Measurements from ENCODE around the gene MYH11. TPM values are rescaled to one million over a fixed set of nuclear protein-coding genes. Genes with fewer than 3 reads are reported as not detected.

Gene MYH11
- total and polyA plus RNA-seq, 2 of the 13 experiments (the other 11 are each of a cell fraction or from before 2014, with no cell fraction given): not detected

GRCh38 chr16:15672514-15673167 is 184.2 kb downstream of the MYH11 start (continued):
- TF ChIP-seq ZXDC (CRISPR knock-in tag; IDR thresholded peaks at IDR 0.05): no peak
- peak; percentile 88 for TF ChIP-seq NR2F6 (IDR thresholded peaks at IDR 0.05)
- peak; percentile 93 for TF ChIP-seq NR2F6 (CRISPR knock-in tag; IDR thresholded peaks at IDR 0.05)
- peak; percentile 85 for TF ChIP-seq FOXA1 (IDR thresholded peaks at IDR 0.05)
- peak; percentile 97 for TF ChIP-seq FOXA1 (CRISPR knock-in tag; IDR thresholded peaks at IDR 0.05)
- TF ChIP-seq ARNT2 (CRISPR knock-in tag; IDR thresholded peaks at IDR 0.05; ENCODE audit: low read depth): peak; percentile 80; the same call in 1 of the 2 replicates
- 0 out of 2 replicates have a peak, but pooled peaks have one; percentile 72 for TF ChIP-seq PAWR (CRISPR knock-in tag; IDR thresholded peaks at IDR 0.05; ENCODE audit: borderline replicate concordance)
- TF ChIP-seq ZNF800 (CRISPR knock-in tag; IDR thresholded peaks at IDR 0.05): peak; percentile 88
- TF ChIP-seq RAD51 (IDR thresholded peaks at IDR 0.05; ENCODE audit: borderline replicate concordance): no peak
- TF ChIP-seq ATF2 (CRISPR knock-in tag; IDR thresholded peaks at IDR 0.05): peak; percentile 100
- TF ChIP-seq CSRNP2 (CRISPR knock-in tag; conservative IDR thresholded peaks at IDR 0.05; ENCODE audit: low read depth): no peak
- TF ChIP-seq FIP1L1 (IDR thresholded peaks at IDR 0.05; ENCODE audit: borderline replicate concordance, insufficient read depth, low read depth, low read length): no peak
- peak; percentile 98 for TF ChIP-seq KDM1A (CRISPR knock-in tag; IDR thresholded peaks at IDR 0.05)
- peak; percentile 57 for TF ChIP-seq RFX3 (CRISPR knock-in tag; IDR thresholded peaks at IDR 0.05)
- no peak for TF ChIP-seq GABPA (IDR thresholded peaks at IDR 0.05; ENCODE audit: low read depth, low read length)
- TF ChIP-seq GABPA (CRISPR knock-in tag; IDR thresholded peaks at IDR 0.05; ENCODE audit: low read depth): peak; percentile 77
- peak; percentile 63; the same call in 1 of the 2 replicates for TF ChIP-seq ZNF121 (CRISPR knock-in tag; IDR thresholded peaks at IDR 0.05)
- TF ChIP-seq SNAI1 (CRISPR knock-in tag; IDR thresholded peaks at IDR 0.05; ENCODE audit: borderline replicate concordance): 0 out of 2 replicates have a peak, but pooled peaks have one; percentile 86
- peak; percentile 90 for TF ChIP-seq ZBTB26 (CRISPR knock-in tag; IDR thresholded peaks at IDR 0.05; ENCODE audit: borderline replicate concordance)
- TF ChIP-seq CREM (IDR thresholded peaks at IDR 0.05): peak; percentile 93
- no peak for TF ChIP-seq CREM (CRISPR knock-in tag; IDR thresholded peaks at IDR 0.05)
- TF ChIP-seq SNAPC5 (CRISPR knock-in tag; IDR thresholded peaks at IDR 0.05; ENCODE audit: borderline replicate concordance): peak; percentile 97

All from HepG2 (cell line).